ENCODE data around the gene ATP6V0B.
A peak's percentile ranks its signal among the peaks of the same experiment; 100 is the strongest.

Gene ATP6V0B

GRCh38 chr1:43969746-43970466, 4.9 kb upstream of the ATP6V0B start, which contains the start of gene DPH2:
TSS of gene DPH2 (plus strand) at chr1:43970010. CDS start at chr1:43970176, 166 bp downstream.
- DNase-seq, result peak; percentile 90

GRCh38 chr1:43970502-43970901, 4.3 kb upstream of the ATP6V0B start:
- DNase-seq, result no peak

- no peak for DNase-seq
Measured at GRCh38 chr1:43970911-43971310, 3.8 kb upstream of the ATP6V0B start.

DNA sequence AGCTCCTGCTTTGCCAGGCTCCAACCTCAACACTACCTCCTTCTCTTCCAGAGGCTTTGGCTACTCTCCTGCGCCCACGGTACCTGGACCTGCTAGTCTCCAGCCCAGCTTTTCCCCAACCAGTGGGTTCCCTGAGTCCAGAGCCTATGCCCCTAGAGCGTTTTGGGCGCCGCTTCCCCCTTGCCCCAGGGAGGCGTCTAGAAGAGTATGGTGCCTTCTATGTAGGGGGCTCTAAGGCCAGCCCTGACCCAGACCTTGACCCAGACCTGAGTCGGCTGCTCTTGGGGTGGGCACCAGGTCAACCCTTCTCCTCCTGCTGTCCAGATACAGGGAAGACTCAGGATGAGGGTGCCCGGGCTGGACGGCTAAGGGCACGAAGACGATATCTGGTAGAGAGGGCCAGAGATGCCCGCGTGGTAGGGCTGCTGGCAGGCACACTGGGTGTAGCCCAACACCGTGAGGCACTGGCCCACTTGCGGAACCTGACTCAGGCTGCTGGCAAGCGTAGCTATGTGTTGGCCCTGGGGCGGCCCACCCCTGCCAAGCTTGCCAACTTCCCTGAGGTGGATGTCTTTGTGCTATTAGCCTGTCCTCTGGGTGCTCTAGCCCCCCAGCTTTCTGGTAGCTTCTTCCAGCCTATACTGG, 3.3 kb upstream of the ATP6V0B start:
- DNase-seq, result no peak

DNA sequence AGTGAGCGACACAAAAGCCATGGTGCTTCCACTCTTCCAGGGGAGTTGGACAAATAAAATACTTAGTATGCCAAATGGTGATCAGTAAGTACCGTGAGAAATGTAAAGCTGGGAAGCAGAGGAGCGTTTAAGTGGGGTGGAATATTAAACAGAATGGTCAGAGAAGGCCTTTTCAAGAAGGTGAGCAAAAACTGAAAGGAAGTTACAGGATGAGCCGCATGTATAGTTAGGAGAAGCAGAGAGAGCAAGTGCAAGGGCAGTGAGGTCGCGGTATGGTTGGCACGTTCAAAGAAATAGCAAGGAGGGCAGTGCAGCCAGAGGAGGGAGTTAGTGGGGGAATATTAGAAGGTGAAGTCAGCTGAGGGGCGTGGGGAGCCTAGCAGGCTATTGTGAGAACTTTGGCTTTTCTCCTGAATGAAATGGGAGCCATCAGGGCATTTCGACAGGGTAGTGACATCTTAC, 748 bp upstream of the ATP6V0B start:
- DNase-seq, result no peak

GRCh38 chr1:43975249-43975961, 645 bp downstream of the ATP6V0B start:
- no peak for DNase-seq

GRCh38 chr1:43976045-43976444, 1.3 kb downstream of the ATP6V0B start:
- DNase-seq, result no peak

- no peak for DNase-seq
Measured at GRCh38 chr1:43976890-43977289, 2.1 kb downstream of the ATP6V0B start.

- no peak for DNase-seq
Measured at GRCh38 chr1:43977376-43978263, 2.9 kb downstream of the ATP6V0B start.

GRCh38 chr1:43978264-43978550, 3.4 kb downstream of the ATP6V0B start:
- DNase-seq, result no peak

GRCh38 chr1:43978551-43979260, 3.9 kb downstream of the ATP6V0B start, which contains the start of gene B4GALT2:
TSS of gene B4GALT2 (plus strand) at chr1:43979210. CDS start at chr1:43981161, 1,951 bp downstream.
- DNase-seq, result peak; percentile 53

DNA sequence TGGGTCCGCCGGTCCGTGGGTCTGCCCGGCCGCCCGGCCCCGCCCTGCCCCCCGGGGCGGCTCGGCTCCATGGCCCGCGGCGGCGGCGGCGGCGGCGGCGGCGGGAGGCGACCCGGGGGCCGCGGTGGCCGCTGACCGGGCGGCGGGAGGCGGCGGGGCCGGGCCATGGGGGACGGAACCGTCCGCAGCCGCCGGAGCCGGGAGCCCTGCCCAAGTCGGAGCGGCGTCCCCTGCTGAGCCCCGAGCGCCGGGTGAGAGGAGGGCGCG, 4.4 kb downstream of the ATP6V0B start:
- DNase-seq, result no peak

GRCh38 chr1:43979528-43980254, 4.9 kb downstream of the ATP6V0B start:
- DNase-seq, result no peak

DNA sequence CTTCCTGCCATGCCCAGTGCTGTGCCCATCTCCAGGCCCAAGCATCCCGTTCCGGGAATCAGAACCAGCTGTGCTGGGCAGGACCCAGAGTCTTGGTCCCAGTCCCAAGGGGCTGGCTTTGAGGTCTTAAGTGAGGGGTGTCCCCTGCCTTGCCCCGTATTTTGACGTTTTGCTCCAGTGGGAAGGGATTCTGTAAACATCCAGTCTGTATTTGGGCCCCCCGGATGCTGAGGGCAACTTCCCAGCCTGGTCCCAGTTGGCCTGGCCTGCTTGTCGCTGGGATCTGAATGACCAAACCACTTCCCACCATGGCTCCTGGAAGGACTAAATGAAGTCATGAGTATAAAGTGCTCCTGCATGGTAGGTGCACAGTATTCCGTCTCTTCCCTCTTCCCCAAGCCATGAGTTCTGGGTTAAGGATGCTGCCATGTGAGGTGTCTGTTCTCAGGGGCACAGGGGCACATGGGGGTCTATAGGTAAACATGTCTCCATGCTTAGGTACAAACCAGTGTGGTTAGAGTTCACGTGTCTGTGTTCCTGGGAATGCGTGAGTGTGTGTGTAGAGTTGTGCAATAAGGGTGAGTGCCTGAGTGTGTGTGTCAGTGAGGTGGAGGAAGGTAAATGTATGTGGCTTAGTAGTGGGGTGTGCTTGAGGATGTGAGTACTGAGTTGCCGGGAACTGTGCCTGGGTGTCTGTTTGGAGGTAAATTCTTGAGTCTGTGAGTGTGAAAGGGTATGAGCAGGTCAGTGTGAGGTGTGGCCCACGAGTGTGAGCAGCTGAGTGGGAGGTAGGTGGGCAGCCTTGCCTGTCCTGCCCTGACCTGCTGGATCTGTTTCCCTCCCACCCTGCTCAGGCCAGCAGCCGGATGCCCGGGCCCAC, 5.7 kb downstream of the ATP6V0B start:
- DNase-seq, result no peak

DNA sequence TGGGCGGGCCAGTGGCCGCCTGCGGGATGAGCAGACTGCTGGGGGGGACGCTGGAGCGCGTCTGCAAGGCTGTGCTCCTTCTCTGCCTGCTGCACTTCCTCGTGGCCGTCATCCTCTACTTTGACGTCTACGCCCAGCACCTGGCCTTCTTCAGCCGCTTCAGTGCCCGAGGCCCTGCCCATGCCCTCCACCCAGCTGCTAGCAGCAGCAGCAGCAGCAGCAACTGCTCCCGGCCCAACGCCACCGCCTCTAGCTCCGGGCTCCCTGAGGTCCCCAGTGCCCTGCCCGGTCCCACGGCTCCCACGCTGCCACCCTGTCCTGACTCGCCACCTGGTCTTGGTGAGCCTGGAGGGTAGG, 6.4 kb downstream of the ATP6V0B start:
- no peak for DNase-seq

- no peak for DNase-seq
Measured at GRCh38 chr1:43981636-43982035, 6.9 kb downstream of the ATP6V0B start.

- no peak for DNase-seq
Measured at GRCh38 chr1:43982241-43982640, 7.5 kb downstream of the ATP6V0B start.

GRCh38 chr1:43982808-43983207, 8.0 kb downstream of the ATP6V0B start:
- no peak for DNase-seq

- DNase-seq, result no peak
Measured at GRCh38 chr1:43983253-43983899, 8.6 kb downstream of the ATP6V0B start.

DNA sequence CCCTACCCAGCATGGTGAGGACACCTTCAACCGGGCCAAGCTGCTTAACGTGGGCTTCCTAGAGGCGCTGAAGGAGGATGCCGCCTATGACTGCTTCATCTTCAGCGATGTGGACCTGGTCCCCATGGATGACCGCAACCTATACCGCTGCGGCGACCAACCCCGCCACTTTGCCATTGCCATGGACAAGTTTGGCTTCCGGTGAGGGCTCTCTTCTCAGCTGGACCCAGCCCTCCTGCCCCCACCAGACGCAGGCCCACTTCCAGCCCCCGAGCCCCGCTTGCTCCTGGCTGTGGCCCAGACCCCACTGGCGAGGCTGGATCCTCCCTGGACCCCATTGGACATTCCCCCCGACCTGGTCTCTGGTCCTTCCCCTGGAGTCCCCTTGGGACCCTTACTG, 10.1 kb downstream of the ATP6V0B start:
- no peak for DNase-seq
